Suppressor macrophage (primary cell): ENCODE results near the gene PLCXD1.
A peak's percentile ranks its signal among the peaks of the same experiment; 100 is the strongest.
"Not testable (repeated sequence)": the region's sequence is repeated elsewhere in the genome, so short reads cannot be mapped to it uniquely, and the experiment has no call there.

Experiments
- DNase-seq, 4 experiments: peaks; one replicate each; pipeline ENCODE4 v3.0.0-alpha.2; 2020 to 2022

The PLCXD1 gene

DNA sequence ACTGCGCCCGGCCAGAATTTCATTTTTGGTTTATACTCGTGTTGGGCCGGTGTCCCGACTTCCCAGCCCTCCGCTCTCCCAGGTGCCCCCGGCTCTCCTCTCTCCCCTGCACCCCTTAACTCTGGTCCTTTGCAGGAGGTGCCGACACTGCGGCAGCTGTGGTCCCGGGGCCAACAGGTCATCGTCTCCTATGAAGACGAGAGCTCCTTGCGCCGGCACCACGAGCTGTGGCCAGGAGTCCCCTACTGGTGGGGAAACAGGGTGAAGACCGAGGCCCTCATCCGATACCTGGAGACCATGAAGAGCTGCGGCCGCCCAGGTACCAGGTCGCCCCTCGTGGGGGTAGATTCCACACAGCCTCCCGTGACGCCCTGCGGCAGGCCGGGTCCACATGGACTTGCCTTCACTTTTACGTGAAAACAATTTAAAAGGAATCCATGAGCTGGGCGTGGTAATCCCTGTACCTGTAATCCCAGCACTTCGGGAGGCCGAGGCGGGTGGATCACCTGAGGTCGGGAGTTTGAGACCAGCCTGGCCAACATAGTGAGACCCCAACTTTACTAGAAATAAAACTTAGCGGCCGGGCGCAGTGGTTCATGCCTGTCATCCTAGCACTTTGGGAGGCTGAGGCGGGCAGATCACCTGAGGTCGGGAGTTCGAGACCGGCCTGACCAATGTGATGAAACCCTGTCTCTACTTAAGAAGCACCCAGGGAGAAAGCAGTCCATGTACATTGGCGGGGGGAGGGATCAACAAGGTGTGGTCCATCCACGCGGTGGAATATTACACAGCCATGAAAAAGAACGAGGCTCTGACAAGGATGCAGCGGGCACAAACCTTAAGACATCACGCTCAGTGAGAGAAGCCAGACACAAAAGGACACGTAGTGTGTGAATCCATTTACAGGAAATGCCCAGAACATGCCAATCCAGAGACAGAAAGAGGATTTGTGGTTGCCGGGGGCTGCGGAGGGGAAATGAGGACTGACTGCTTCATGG lies 12.0 kb downstream of the PLCXD1 start:
- no peak for DNase-seq

DNA sequence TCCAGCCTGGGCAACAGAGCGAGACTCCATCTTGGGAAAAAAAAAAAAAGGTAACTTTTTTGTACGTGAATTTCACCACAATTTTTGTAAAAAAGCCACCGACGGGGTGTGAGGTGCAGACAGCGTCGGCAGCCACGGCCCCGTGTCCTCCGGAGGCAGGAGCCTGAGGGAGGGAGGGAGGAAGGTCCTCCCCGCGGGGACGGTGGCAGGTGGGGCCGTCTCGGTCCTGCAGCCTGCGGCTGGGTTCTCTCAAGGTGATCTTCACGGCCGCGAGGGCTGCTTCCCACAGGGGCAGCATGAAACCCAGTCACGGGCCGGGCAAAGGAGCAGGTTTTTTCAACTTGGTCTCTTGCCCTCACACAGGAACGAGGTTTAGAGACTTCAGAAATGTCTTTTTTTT lies 14.0 kb downstream of the PLCXD1 start:
- no peak for DNase-seq

DNA sequence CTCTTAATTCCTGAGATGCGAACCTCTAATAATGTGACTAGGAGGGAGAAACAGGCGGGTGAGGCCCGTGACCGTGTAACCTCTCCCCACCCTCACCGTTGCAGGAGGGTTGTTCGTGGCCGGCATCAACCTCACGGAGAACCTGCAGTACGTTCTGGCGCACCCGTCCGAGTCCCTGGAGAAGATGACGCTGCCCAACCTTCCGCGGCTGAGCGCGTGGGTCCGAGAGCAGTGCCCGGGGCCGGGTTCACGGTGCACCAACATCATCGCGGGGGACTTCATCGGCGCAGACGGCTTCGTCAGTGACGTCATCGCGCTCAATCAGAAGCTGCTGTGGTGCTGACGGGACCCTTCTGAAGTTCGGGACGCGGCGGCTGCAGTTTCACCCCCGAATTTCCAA lies 17.8 kb downstream of the PLCXD1 start:
- no peak for DNase-seq

DNA sequence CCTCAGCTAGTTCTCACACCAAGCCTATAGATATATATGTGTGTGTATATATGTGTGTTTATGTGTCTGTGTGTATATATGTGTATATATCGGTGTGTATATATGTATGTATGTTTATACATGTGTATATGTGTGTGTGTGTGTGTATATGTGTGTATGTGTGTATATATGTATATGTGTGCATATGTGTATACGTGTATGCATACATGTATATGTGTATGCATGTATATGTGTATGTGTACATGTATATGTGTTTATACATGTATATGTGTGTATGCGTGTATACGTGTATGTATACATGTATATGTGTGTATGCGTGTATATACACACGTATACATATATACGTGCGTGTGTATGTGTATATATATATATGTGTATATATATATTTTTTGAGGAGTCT lies 19.2 kb downstream of the PLCXD1 start:
- no peak for DNase-seq

DNA sequence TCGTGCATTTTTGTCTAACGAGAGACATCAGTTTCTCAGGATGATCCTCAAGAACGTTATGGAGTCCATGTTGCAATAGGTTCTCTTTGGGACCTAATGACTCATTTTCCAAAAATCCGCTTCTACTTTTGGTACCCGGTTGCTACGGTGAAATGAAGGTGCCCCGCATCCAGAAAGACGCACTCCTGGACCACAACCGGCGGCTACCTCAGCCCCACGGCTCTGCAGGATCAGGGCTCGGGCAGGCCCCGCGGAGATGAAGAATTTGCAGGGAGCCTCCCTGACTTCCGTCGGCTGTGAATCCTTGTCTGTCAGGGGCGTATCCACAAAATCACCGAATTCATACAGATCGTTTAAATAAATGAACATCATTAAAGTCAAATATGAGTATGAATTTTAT lies 21.8 kb downstream of the PLCXD1 start:
- DNase-seq, result no peak

DNA sequence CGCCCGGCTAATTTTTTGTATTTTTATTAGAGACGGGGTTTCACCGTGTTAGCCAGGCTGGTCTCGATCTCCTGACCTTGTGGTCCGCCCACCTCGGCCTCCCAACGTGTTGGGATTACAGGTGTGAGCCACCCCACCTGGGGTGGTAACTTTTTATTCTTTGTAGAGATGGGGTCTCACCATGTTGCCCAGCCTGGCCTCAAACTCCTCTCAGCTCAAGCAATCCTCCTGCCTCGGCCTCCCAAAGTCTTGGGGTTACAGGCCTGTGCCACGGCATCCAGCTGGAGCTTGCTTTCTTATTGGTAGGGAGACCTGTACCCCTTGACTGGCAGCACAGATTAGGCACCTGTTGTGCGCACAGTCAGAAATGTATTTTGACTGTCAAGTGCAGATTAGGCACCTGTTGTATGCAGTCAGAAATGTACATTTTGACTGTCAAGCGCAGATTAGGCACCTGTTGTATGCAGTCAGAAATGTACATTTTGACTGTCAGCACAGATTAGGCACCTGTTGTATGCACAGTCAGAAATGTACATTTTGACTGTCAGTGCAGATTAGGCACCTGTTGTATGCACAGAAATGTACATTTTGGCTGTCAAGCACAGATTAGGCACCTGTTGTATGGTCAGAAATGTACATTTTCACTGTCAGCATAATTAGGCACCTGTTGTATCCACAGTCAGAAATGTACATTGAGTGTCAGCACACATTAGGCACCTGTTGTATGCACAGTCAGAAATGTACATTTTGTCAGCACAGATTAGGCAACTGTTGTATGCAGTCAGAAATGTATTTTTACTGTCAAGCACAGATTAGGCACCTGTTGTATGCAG lies 24.8 kb downstream of the PLCXD1 start:
- not testable (repeated sequence) for DNase-seq

DNA sequence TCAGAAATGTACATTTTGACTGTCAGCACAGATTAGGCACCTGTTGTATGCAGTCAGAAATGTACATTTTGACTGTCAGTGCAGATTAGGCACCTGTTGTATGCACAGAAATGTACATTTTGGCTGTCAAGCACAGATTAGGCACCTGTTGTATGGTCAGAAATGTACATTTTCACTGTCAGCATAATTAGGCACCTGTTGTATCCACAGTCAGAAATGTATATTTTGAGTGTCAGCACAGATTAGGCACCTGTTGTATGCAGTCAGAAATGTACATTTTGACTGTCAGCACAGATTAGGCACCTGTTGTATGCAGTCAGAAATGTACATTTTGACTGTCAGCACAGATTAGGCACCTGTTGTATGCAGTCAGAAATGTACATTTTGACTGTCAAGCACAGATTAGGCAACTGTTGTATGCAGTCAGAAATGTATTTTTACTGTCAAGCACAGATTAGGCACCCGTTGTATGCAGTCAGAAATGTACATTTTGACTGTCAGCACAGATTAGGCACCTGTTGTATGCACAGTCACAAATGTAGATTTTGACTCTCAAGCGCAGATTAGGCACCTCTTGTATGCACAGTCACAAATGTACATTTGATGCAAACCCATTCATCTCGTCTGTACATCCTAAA lies 25.6 kb downstream of the PLCXD1 start:
- not testable (repeated sequence) for DNase-seq

DNA sequence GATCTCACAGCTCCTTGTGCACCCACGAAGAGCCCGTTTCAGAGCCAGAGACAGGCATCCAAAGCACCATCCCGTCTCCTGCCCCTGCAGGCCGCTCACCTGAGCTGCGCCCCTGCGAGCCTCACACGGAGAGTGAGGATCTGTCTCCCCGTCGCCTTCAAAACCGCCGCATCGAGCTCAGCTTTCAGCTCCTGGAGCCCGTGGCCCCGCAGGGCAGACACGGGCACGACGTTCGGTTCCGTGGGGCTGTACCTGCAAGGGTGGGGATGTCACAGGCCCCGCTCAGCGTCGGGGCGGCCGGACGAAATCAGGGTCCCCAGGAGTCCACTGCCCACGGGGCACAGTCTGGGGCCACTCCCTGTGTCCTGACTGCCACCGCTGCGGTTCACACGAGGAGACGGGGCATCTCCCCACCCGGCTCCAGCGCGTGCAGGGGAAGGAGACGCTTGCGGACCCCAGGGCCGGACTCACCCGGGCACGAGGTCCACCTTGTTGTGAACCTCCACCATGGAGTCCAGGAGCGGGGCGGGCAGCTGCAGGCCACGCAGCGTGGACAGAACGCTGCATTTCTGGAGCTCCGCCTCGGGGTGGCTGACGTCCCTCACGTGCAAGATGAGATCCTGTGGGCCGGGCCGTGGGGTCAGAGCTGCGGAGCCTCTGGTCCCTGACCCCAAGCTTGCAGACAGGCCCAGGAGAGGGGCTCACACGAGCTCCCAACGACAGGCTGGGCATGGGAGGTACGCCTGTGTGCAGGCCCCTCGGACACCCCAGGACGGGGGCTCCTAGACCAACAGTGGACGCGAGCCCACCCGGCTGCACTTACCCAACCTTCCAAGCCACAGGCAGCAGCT lies 26.3 kb downstream of the PLCXD1 start:
- no peak for DNase-seq

DNA sequence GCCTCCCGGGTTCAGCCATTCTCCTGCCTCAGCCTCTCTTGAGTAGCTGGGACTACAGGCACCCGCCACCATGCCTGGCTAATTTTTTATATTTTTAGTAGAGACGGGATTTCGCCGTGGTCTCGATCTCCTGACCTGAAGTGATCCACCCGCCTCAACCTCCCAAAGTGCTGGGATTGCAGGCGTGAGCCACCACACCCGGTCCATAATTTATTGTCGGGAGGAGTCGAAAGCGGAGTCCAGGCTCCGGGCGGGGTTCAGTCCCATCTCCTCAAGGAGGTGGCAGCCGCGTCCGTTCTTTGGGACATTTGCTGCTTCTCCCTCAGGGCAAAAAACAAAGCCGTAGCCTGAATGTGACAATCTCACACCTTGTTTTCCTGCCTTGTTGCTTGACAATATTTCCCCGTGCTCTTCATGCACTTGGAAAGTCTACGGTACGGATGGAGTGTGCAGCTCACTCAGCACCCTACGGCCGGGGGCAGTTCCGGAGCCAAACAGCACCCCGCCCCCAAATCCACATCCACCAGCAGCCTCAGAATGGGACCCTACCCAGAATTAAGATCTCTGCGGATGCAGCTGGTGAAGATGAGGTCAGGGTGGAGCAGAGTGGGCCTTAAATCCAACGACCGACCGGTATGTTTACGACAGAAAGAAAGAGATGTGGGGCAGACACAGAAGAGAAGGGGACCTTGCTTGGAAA lies 27.8 kb downstream of the PLCXD1 start:
- DNase-seq, result no peak

DNA sequence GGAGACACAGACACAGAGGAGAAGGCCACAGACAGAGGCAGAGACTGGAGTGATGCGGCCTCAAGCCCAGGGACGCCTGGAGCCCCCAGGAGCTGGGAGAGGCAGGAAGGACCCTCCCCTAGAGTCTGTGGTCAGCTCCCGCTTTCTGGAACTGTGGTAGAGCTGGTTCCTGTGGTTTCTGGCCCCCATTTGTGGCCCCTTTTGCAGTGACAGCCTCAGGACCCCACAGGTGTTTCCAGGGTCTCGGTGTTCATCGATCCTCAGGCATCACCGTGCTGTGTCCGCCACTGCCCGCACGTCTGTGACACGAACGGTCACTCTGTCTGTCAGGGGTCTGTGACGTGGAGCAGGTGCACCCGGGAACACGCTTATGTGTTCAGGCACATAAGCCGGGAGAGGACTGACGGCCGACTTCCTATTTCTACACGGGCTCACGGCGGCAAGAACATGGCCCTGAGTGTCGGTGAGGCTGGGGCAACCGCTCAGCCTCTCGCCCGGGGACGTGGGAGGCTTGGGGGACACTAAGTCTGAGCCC lies 29.5 kb downstream of the PLCXD1 start:
- no peak for DNase-seq

DNA sequence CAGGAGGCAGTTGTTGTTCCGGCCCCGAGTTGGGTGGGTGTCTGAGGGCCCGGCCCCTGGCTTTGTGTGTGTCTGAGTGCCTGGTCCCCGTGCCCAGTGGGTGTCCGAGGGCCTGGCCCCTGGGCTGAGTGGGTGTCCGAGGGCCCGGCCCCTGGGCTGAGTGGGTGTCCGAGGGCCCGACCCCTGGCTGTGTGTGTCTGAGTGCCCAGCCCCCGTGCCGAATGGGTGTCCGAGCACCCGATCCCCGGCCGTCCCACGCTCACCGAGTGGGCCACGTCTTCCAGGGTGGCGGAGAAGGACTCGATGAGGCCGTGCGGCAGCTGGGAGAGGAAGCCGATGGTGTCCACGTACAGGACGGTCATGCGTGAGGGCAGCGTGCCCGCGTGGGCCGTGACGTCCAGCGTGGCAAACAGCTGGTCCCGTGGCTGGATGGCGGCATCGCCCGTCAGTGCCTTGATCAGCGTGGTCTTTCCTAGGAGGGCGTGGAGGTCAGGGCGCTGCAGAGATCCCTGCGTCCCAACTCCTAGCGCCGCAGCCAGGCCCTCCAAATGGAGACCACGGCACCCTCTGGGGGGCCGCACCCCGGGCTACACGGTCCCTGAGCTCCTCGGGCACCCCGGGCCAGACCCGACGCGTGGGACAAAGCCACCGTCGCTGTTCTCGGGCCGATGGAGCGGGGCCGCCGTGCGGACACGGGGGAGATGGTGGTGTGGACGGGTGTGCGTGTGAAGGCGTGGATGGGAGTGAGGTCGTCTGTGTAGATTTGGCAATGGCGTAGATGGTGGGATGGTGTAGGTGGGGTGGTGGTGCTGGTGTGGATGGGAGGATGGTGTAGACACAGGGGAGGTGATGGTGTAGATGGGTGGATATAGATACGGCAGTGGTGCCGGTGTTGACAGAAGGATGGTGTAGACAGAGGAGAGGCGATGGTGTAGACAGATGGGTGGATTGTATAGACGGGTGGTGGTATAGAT lies 30.3 kb downstream of the PLCXD1 start:
- DNase-seq, result no peak

DNA sequence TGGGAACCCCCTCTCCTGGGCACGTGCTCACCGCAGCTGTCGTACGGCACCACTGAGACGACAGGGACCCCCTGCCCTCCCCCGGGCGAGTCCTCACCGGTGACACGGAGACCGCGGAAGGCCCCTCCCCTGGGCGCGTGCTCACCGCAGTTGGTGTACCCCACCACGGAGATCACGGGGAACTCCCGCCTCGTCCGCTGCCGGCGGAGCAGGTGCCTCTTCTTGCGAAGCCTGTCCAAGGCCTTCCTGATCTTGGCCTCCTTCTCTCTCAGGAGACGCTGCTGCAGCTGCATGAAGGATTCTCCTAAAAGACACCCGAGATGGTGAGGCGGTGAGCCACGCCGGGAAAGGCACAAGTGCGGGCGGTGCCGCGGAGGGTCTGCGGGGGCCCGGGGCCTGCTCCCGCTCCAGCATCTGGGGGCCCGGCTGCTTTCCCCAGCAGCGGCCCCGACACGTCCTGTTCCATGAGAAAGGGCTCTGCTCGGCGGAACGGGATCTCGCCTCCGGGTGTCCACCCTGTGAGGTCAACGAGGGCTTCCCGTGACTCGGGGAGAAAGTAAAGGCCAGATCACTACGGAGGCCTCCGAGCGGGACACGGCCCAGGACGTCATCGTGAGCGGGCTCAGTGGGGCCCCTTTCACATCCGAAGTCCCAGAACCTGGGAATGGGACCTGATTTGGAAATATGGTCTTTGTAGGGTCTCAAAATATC lies 31.6 kb downstream of the PLCXD1 start:
- no peak for DNase-seq

DNA sequence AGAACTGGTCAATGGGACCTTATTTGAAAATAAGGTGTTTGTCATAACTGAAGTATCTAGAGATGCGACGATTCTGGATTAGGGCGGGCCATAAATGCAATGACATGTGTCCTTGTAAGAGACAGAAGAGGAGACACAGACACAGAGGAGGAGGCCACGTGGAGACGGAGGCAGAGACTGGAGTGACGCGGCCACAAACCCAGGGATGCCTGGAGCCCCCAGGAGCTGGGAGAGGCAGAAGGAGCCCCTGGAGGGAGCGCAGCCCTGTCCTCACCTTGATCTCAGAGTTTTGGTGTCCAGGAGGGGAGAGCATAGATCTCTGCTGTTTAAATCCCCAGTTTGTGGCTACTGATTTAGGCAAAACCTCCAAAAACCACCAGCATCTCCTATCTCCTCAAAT lies 32.4 kb downstream of the PLCXD1 start:
- DNase-seq, result no peak

DNA sequence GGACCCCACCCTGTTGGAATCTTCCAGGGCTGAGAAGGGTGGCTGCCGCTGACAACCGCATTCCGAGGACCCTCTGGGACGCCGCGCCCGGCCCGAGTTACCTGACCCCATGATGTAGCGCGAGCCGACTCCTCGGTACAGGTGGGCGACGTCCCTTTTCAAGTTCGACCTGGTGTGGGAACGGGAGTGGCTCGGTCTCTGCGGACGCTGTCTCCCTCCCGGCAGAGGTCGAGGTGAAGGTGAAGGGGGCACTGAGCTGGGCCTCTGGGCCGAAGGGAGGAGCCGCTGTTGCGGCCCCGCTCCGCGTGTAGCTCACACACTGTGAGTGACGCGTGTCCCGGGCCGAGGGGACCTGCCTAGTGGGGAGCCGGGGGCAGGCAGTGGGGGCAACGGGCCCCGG lies 32.9 kb downstream of the PLCXD1 start:
- no peak for DNase-seq

DNA sequence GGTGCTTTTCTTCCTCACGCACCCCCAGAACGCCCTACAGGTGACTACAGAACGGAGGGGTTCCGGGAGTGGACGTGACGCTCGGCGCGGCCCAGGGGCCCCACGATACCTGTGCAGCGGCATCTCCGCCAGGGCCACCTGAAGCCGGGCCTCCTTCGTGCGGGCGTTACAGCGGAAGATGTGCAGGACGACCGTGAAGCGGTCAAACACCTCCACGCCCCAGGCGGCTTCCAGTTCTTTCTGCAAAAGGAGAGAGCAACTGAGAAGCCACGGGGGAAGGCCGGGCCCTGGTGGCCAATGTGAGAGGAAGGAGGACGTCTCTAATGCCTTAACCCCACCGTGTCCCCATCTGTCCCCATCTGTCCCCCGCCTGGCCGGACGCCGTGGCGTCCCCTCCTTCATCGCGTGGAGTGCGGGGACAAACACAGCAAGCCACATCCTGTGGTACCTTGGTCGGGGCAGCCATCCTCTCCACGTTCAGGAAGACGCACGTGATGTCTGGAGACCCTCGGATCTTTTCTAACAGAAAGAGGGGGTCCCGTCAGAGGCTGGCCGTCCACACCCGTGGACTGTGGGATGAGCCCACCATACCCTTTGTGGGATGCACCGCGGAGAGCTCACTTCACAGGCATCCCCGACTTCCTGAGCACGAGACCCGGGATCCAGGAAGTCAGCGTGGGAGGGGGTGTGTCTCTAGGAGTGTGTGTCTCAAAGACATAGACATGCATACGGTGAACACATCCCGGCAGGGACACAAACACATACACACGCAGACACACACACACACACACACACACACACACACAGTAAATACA lies 33.8 kb downstream of the PLCXD1 start:
- DNase-seq, result peak in 1 of 4 experiments; percentile 11

DNA sequence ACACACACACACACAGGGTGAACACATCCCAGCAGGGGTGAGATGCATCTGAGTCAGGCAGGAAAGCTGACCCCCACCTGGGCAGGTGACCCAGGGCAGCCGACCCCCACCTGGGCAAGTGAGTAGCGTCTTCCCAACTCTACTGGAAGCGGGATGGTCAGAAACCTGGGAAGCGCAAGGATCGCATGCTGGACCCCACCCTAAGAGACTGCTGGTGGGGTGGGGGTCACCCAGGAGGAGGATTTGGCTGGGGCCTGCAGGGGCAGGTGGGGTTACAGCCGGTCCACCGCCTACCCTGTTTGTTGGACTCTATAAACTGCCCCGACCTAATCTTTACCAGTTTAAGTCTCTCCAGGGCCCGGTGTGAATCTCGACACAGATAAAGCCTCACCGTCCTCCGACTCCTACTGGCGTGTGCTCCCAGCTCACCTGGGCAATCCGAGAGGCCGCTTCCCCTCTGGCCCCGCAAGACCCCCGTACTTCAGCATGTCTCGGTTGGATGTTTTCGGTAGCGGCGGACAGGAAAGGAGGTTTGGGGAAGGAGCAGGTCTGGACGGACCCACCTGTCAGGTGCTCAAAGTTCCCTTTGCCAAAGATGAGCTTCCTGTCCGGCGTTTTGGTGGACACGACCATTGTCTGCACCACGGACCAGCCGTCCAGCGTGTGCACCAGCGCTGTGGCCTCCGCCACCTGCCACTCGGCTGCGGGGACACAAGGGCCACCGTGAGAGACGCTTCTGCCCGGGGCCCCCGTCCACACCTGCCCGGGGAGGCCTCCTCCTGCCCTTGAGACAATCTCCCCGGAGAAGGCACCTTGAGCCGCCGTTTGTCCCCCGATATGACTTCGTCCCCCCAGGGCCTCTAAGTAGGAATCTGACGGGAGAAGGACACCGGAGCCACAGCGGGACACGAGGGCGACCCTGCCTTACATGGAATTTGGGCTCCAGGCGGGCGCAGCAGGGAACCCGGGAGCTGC lies 35.5 kb downstream of the PLCXD1 start:
- no peak for DNase-seq
